BE2C (cell line): ENCODE data around the gene LGALS9.
"Not testable (repeated sequence)": the region's sequence is repeated elsewhere in the genome, so short reads cannot be mapped to it uniquely, and the experiment has no call there.

Source experiments
- DNase-seq: peaks from one replicate; pipeline ENCODE4 v3.0.0-alpha.2; 2020
- H3K27me3 ChIP-seq: fragments of 250-450 bp; sonication (Bioruptor Pico); 2 replicates; pipeline ENCODE4 v1.5.1; 2020; ENCODE audit warnings: mild to moderate bottlenecking
- H3K36me3 ChIP-seq: fragments of 250-450 bp; sonication (Bioruptor Pico); 2 replicates; pipeline ENCODE4 v1.5.1; 2020; ENCODE audit warnings: mild to moderate bottlenecking
- H3K4me1 ChIP-seq: fragments of 250-450 bp; sonication (Bioruptor Pico); 2 replicates; pipeline ENCODE4 v1.5.1; 2020
- H3K4me3 ChIP-seq: 2 replicates; pipeline ENCODE4 v1.5.1; 2011; ENCODE audit warnings: low read depth, low read length
- H3K9me3 ChIP-seq: fragments of 250-450 bp; sonication (Bioruptor Pico); 2 replicates; pipeline ENCODE4 v1.5.1; 2020
- TF ChIP-seq, protein P1 (sequence below): IDR thresholded peaks from 2 replicates; pipeline ENCODE4 v1.5.1; 2012; ENCODE audit warnings: mild to moderate bottlenecking, low read depth, low read length

Gene LGALS9

DNA sequence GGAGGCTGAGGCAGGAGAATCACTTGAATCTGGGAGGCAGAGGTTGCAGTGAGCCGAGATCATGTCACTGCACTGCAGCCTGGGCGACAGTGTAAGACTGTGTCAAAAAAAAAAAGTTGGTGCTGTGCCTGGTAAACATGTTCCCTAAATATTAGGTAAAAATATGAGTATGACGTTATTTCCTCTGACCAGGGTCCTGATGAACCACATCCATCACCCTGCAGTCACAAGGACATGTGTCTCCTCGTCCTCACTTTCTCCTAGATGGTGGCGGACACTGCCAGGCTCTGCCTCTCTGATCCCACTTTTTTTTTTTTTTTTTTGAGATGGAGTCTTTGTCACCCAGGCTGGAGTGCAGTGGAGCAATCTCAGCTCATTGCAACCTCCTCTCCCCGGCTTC lies 28.7 kb downstream of the LGALS9 start:
- no peaks in the 10 kb centered on the region for H3K9me3 ChIP-seq
- H3K4me1 ChIP-seq, result no peaks in the 10 kb centered on the region
- H3K27me3 ChIP-seq, result no peaks in the 10 kb centered on the region
- DNase-seq, result no peak
- no peak overlapping the region for H3K4me3 ChIP-seq
- H3K36me3 ChIP-seq, result no peaks in the 10 kb centered on the region
- TF ChIP-seq, protein P1, sequence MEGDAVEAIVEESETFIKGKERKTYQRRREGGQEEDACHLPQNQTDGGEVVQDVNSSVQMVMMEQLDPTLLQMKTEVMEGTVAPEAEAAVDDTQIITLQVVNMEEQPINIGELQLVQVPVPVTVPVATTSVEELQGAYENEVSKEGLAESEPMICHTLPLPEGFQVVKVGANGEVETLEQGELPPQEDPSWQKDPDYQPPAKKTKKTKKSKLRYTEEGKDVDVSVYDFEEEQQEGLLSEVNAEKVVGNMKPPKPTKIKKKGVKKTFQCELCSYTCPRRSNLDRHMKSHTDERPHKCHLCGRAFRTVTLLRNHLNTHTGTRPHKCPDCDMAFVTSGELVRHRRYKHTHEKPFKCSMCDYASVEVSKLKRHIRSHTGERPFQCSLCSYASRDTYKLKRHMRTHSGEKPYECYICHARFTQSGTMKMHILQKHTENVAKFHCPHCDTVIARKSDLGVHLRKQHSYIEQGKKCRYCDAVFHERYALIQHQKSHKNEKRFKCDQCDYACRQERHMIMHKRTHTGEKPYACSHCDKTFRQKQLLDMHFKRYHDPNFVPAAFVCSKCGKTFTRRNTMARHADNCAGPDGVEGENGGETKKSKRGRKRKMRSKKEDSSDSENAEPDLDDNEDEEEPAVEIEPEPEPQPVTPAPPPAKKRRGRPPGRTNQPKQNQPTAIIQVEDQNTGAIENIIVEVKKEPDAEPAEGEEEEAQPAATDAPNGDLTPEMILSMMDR, result no peak

DNA sequence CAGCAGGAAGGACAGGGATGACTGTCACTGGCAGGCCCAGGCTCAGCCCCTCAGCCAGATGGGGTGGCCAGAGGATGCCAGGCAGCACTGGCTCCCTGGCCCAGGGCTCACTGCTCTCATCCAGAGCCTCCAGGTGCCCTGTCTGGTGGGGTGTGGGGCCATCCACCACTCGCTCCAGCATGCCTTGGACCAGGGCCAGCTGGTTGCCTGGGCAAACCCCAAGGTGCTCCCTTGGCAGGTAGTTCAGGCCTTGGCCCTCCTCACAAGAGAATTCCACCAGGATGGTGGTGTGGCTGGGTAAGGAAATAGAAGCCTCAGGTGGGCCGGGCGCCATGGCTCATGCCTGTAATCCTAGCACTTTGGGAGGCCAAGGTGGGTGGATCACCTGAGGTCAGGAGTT lies 29.4 kb downstream of the LGALS9 start:
- no peaks in the 10 kb centered on the region for H3K9me3 ChIP-seq
- no peaks in the 10 kb centered on the region for H3K36me3 ChIP-seq
- H3K4me1 ChIP-seq, result no peaks in the 10 kb centered on the region
- TF ChIP-seq, protein P1, result no peak
- no peaks in the 10 kb centered on the region for H3K27me3 ChIP-seq
- no peak for DNase-seq
- no peak overlapping the region for H3K4me3 ChIP-seq

DNA sequence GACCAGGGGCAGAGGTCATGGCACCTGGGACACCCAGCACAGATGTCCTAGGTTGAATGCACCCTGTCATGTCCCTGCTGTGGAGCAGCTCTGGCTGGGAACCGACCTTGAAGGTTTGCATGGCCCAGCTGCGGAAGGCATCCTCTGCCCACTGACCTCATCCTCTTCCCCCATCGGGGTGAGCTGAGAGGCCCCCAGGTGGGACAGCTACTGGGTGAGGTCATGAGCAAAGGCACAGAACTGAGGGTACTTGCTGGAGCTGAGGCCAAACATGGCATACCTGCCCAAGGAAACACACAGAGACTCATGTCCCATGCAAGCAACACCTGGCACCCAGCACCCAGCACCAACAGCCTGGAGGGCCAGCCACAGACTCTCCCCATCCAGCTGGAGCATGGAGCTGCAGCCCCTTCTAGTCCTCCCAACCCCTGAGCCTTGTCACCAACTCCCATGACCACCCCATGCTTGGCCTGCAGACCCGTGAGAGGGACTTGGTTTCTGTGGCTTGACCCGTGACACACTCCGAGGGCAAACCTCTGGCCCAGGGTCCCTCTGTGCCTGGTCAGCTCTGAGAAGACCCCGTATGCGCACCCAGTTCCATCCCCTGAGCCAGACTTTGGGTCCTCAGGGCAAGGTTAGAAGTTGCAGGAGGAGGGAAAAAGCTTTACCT lies 33.1 kb downstream of the LGALS9 start:
- H3K4me1 ChIP-seq, result no peaks in the 10 kb centered on the region
- no peaks in the 10 kb centered on the region for H3K36me3 ChIP-seq
- no peak overlapping the region for H3K4me3 ChIP-seq
- TF ChIP-seq, protein P1, result no peak
- no peaks in the 10 kb centered on the region for H3K9me3 ChIP-seq
- no peak for DNase-seq
- no peaks in the 10 kb centered on the region for H3K27me3 ChIP-seq

DNA sequence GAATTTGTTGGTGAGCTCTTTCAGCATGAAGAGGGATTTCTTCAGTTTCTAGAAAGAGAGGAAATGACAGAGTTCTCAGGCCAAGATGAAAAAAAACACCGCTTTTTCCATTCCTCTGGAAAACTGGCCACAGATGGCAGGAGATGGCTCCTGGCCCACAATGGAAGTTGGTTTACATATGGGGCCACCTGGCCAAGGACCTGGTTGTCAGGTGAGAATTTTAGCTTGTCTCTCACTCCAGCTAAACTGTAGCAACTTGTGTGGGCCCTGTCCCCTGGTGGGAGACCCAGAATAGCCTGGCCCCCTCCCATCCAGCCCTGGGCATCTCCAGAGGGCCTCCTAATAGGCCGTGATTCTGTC lies 33.6 kb downstream of the LGALS9 start:
- Histone ChIP-seq H3K36me3 (no peaks in the 10 kb centered on the region), H3K4me3 (no peak overlapping the region), H3K9me3 (no peaks in the 10 kb centered on the region), H3K4me1 (no peaks in the 10 kb centered on the region), H3K27me3 (no peaks in the 10 kb centered on the region)
- DNase-seq, result no peak
- TF ChIP-seq, protein P1, result no peak

DNA sequence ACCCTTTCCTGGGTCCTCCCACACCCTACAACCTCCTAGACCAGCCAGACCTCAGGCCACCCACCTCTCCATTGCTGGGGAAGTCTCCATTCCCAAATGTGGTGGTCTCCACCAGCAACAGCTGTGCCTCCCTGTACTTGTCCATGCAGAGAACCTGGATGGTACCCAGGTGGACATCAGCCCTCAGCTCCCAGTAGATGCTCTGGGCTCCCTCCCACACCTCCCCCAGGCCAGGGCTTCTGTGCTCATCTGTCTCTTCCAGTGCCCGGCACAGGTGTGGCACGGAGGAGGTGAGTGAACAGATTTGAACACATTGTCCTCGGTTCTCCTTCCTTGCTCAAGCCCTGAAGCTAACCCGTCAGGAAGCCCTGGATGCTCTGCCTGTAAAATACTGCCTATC lies 34.6 kb downstream of the LGALS9 start:
- DNase-seq, result no peak
- Histone ChIP-seq H3K9me3 (no peaks in the 10 kb centered on the region), H3K4me1 (no peaks in the 10 kb centered on the region), H3K4me3 (no peak overlapping the region), H3K27me3 (no peaks in the 10 kb centered on the region), H3K36me3 (no peaks in the 10 kb centered on the region)
- TF ChIP-seq, protein P1, result no peak

DNA sequence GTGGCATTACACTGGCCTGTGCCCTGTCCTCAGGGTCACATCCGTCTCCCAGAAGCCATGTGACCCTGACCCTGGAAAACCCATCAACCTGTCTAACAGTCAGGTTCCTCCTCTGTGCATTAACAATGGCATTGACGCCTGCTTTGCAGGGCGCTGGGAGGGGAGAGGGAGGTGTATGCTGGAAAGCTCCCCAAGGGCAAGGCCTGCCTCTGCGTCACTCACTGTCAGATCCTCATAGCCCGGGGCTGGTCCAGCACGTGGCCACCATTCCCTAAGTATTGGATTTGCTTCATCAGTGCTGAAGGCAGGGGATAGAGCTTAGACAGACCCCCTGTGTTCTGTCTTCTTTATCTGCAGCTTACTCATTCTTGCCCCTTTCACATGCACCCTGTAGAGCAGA lies 35.3 kb downstream of the LGALS9 start:
- not testable (repeated sequence) for DNase-seq, H3K9me3 ChIP-seq, H3K27me3 ChIP-seq, H3K36me3 ChIP-seq, H3K4me1 ChIP-seq, H3K4me3 ChIP-seq
